Tibial nerve (tissue), 4 donors: ENCODE data around the gene PTPRO.

Experiments
- EP300 ChIP-seq, 2 donors: sonication (generic); formaldehyde crosslinking; IDR thresholded peaks; one replicate each; pipeline ENCODE4 v1.6.1; 2017; ENCODE audit warnings: antibody characterized with exemption in 2 of 2, mild to moderate bottlenecking in 1 of 2
- POLR2A ChIP-seq, 2 donors: fragments of 450-650 bp; IDR thresholded peaks; one replicate each; pipeline ENCODE4 v1.6.1; 2017; ENCODE audit warnings: antibody characterized with exemption in 2 of 2, mild to moderate bottlenecking in 2 of 2, moderate library complexity in 2 of 2
- TF ChIP-seq, protein P1 (sequence below), 5 experiments: fragments of 200-600 bp in 3 of 5; fragments of 450-650 bp in 2 of 5; sonication (generic) in 3 of 5; IDR thresholded peaks; one replicate each; pipeline ENCODE4 v1.5.1; 2016 to 2019; ENCODE audit warnings: antibody characterized with exemption in 5 of 5, mild to moderate bottlenecking in 3 of 5, moderate library complexity in 2 of 5

DNA sequence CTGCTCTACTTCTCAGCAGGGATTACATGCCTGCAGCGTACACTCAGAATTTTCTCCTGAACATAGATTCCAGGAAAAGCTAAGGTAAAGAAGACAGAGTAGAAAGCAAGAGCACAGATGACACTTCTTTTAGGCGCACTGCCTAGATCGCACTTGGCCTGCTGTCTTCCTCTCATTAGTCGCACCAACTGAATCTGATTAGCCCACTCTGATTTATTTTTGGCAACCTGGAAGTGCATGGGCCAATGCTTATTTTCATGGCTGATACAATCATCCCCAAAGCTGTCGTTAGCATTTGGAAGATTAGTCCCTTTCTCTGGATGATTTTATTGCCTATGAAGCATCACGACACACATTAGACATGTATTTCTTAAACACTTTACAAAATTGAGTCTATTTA is 152.5 kb downstream of the PTPRO start:
- TF ChIP-seq EP300 (IDR thresholded peaks at IDR 0.05) (no peak), POLR2A (IDR thresholded peaks at IDR 0.05) (no peak)
- TF ChIP-seq, protein P1, sequence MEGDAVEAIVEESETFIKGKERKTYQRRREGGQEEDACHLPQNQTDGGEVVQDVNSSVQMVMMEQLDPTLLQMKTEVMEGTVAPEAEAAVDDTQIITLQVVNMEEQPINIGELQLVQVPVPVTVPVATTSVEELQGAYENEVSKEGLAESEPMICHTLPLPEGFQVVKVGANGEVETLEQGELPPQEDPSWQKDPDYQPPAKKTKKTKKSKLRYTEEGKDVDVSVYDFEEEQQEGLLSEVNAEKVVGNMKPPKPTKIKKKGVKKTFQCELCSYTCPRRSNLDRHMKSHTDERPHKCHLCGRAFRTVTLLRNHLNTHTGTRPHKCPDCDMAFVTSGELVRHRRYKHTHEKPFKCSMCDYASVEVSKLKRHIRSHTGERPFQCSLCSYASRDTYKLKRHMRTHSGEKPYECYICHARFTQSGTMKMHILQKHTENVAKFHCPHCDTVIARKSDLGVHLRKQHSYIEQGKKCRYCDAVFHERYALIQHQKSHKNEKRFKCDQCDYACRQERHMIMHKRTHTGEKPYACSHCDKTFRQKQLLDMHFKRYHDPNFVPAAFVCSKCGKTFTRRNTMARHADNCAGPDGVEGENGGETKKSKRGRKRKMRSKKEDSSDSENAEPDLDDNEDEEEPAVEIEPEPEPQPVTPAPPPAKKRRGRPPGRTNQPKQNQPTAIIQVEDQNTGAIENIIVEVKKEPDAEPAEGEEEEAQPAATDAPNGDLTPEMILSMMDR (IDR thresholded peaks at IDR 0.05), result no peak
